Coronary artery (tissue), 2 donors: ENCODE results near the gene ADARB2.
"Not testable (repeated sequence)": the region's sequence is repeated elsewhere in the genome, so short reads cannot be mapped to it uniquely, and the experiment has no call there.

ENCODE experiments used
- DNase-seq: peaks from one replicate; pipeline ENCODE4 v3.0.0-alpha.2; 2017; ENCODE audit warnings: low spot score
- H3K27ac ChIP-seq, 2 donors: fragments of 200-600 bp; sonication (generic); one replicate each; pipeline ENCODE4 v1.5.1; 2016 to 2019
- H3K4me3 ChIP-seq: fragments of 200-600 bp; sonication (generic); 2 replicates; pipeline ENCODE4 v1.5.1; 2016; ENCODE audit warnings: mild to moderate bottlenecking, moderate library complexity
- CTCF ChIP-seq: fragments of 200-600 bp; sonication (generic); IDR thresholded peaks from one replicate; pipeline ENCODE4 v1.5.1; 2019; ENCODE audit warnings: antibody characterized with exemption

Gene ADARB2

GRCh38 chr10:1620803-1621202 is 116.5 kb downstream of the ADARB2 start:
- no peak overlapping the region for H3K27ac ChIP-seq
- no peak overlapping the region for H3K4me3 ChIP-seq
- no peak for DNase-seq
- TF ChIP-seq CTCF = no peak

- not testable (repeated sequence) for DNase-seq, H3K27ac ChIP-seq, H3K4me3 ChIP-seq
These were observed 119.7 kb downstream of the ADARB2 start for GRCh38 chr10:1617376-1618317.

GRCh38 chr10:1616701-1617100 is 120.6 kb downstream of the ADARB2 start:
- not testable (repeated sequence) for H3K27ac ChIP-seq, DNase-seq, H3K4me3 ChIP-seq

GRCh38 chr10:1615186-1615954 is 122.0 kb downstream of the ADARB2 start:
- Histone ChIP-seq H3K4me3 (no peak overlapping the region), H3K27ac (no peak overlapping the region)
- no peak for TF ChIP-seq CTCF
- no peak for DNase-seq

- DNase-seq = no peak
- Histone ChIP-seq H3K27ac (no peak overlapping the region), H3K4me3 (no peak overlapping the region)
- no peak for TF ChIP-seq CTCF
These were observed 123.8 kb downstream of the ADARB2 start for GRCh38 chr10:1613511-1613910.

- no peak for TF ChIP-seq CTCF
- DNase-seq = no peak
- no peak overlapping the region for H3K4me3 ChIP-seq
- no peak overlapping the region for H3K27ac ChIP-seq
These were observed 124.4 kb downstream of the ADARB2 start for GRCh38 chr10:1612908-1613307.

GRCh38 chr10:1611936-1612550 is 125.3 kb downstream of the ADARB2 start:
- DNase-seq = no peak
- no peak overlapping the region for H3K4me3 ChIP-seq
- H3K27ac ChIP-seq = no peak overlapping the region
- no peak for TF ChIP-seq CTCF
